ENCODE measurements around the gene ASPSCR1.
A peak's percentile ranks its signal among the peaks of the same experiment; 100 is the strongest.

The ASPSCR1 gene

GRCh38 chr17:81983011-81983638 lies 5.7 kb downstream of the ASPSCR1 start:
- DNase-seq, result no peak

GRCh38 chr17:81983639-81984373 lies 6.4 kb downstream of the ASPSCR1 start:
- DNase-seq, result no peak

- no peak for DNase-seq
Observed at GRCh38 chr17:81984773-81985410, 7.5 kb downstream of the ASPSCR1 start.

- DNase-seq, result no peak
Observed at GRCh38 chr17:81986606-81987005, 9.2 kb downstream of the ASPSCR1 start.

GRCh38 chr17:81987161-81987770 lies 9.8 kb downstream of the ASPSCR1 start:
- DNase-seq, result no peak

GRCh38 chr17:81990836-81991683 lies 13.6 kb downstream of the ASPSCR1 start:
- DNase-seq, result no peak

- DNase-seq, result peak in 1 of 2 experiments; percentile 61
Observed at GRCh38 chr17:81991684-81992305, 14.4 kb downstream of the ASPSCR1 start.

GRCh38 chr17:81992306-81993102 lies 15.1 kb downstream of the ASPSCR1 start:
- DNase-seq, result no peak

- no peak for DNase-seq
Observed at GRCh38 chr17:81993729-81994592, 16.5 kb downstream of the ASPSCR1 start.

- DNase-seq, result no peak
Observed at GRCh38 chr17:81994593-81995462, 17.4 kb downstream of the ASPSCR1 start.

GRCh38 chr17:81995463-81996231 lies 18.2 kb downstream of the ASPSCR1 start:
- no peak for DNase-seq

- no peak for DNase-seq
Observed at GRCh38 chr17:81996232-81996756, 18.9 kb downstream of the ASPSCR1 start.

GRCh38 chr17:81996757-81997441 lies 19.5 kb downstream of the ASPSCR1 start:
- DNase-seq, result no peak

GRCh38 chr17:81998212-81998611 lies 20.8 kb downstream of the ASPSCR1 start:
- DNase-seq, result no peak

GRCh38 chr17:81998691-81999438 lies 21.4 kb downstream of the ASPSCR1 start:
- no peak for DNase-seq

GRCh38 chr17:81999587-81999975 lies 22.2 kb downstream of the ASPSCR1 start:
- DNase-seq, result no peak

Measured in NCI-H526 (cell line).